Fibroblast of villous mesenchyme (primary cell): ENCODE measurements around the gene ZNF107. TPM values are rescaled to one million over a fixed set of nuclear protein-coding genes. Genes with fewer than 3 reads are reported as not detected.
A peak's percentile ranks its signal among the peaks of the same experiment; 100 is the strongest.
"Not testable (repeated sequence)": the region's sequence is repeated elsewhere in the genome, so short reads cannot be mapped to it uniquely, and the experiment has no call there.

Experiments
- DNase-seq: peaks from one replicate; pipeline ENCODE4 v3.0.0-alpha.2; 2010; ENCODE audit warnings: low read depth
- H3K4me3 ChIP-seq: 2 replicates; pipeline ENCODE4 v1.5.1; 2011; ENCODE audit warnings: low read depth, mild to moderate bottlenecking, low read length
- total RNA-seq: library from RNA; depleted of rRNA; stranded (reverse); fragments of >200 nt; gene quantifications from 2 replicates; pipeline ENCODE4 v1.2.3, GENCODE V29; 2012
- TF ChIP-seq, protein P1 (sequence below): IDR thresholded peaks from 2 replicates; pipeline ENCODE4 v1.5.1; 2012; ENCODE audit warnings: low read depth, mild to moderate bottlenecking, low read length; ENCODE audit not compliant: insufficient read depth

The ZNF107 gene
- total RNA-seq, 1 donor: 3.9 TPM

- no peak overlapping the region for H3K4me3 ChIP-seq
- TF ChIP-seq, protein P1, sequence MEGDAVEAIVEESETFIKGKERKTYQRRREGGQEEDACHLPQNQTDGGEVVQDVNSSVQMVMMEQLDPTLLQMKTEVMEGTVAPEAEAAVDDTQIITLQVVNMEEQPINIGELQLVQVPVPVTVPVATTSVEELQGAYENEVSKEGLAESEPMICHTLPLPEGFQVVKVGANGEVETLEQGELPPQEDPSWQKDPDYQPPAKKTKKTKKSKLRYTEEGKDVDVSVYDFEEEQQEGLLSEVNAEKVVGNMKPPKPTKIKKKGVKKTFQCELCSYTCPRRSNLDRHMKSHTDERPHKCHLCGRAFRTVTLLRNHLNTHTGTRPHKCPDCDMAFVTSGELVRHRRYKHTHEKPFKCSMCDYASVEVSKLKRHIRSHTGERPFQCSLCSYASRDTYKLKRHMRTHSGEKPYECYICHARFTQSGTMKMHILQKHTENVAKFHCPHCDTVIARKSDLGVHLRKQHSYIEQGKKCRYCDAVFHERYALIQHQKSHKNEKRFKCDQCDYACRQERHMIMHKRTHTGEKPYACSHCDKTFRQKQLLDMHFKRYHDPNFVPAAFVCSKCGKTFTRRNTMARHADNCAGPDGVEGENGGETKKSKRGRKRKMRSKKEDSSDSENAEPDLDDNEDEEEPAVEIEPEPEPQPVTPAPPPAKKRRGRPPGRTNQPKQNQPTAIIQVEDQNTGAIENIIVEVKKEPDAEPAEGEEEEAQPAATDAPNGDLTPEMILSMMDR: no peak
- no peak for DNase-seq
Observed at GRCh38 chr7:64729089-64729848, 63.3 kb downstream of the ZNF107 start.

DNA sequence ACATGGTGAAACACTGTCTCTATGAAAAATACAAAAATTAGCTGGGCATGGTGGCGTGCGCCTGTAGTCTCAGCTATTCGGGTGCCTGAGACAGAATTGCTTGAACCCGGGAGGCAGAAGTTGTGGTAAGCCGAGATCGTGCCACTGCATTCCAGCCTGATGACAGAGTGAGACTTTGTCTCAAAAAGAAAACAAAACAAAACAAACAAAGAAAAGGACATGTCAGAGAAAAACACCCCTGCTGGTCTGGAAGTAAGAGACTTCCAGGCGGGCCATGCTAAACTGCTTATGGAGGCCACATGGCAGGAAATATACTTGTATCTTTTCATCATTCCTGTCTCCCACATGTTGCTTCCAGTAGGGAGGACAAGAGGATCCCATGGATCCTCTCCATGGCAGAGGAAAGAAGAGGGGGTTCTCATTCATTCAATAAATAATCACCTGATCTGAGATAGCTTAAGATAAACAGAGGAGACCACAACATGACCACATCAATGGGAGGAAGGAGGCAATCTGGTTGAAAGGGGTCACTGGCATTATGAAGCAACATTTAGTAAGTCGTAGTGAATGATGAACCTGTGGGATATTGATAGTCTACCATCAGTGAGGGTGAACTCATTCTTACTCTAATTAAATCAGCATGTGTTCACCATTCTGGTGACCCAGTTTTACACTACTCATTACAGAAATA, 67.8 kb downstream of the ZNF107 start:
- TF ChIP-seq, protein P1: no peak
- no peak for DNase-seq

GRCh38 chr7:64736575-64736974, 70.6 kb downstream of the ZNF107 start:
- no peak overlapping the region for H3K4me3 ChIP-seq
- TF ChIP-seq, protein P1: no peak
- DNase-seq: no peak

More for the DNA sequence above, 67.8 kb downstream of the ZNF107 start:
- H3K4me3 ChIP-seq: no peak overlapping the region

GRCh38 chr7:64738403-64738802, 72.5 kb downstream of the ZNF107 start:
- H3K4me3 ChIP-seq: not testable (repeated sequence)

GRCh38 chr7:64738953-64739352, 73.0 kb downstream of the ZNF107 start:
- not testable (repeated sequence) for DNase-seq, H3K4me3 ChIP-seq

More at GRCh38 chr7:64738403-64738802, 72.5 kb downstream of the ZNF107 start:
- not testable (repeated sequence) for DNase-seq

- no peak overlapping the region for H3K4me3 ChIP-seq
- DNase-seq: peak; percentile 35
- TF ChIP-seq, protein P1: no peak
Observed at GRCh38 chr7:64744680-64745079, 78.7 kb downstream of the ZNF107 start.

- no peak overlapping the region for H3K4me3 ChIP-seq
- no peak for DNase-seq
- TF ChIP-seq, protein P1: no peak
Observed at GRCh38 chr7:64747802-64748201, 81.9 kb downstream of the ZNF107 start.
